Peyer's patch (tissue), 4 donors: ENCODE measurements around the gene BBS1.

ENCODE experiments used
- CTCF ChIP-seq, 6 experiments: fragments of 450-650 bp in 4 of 6; fragments of 200-600 bp in 2 of 6; sonication (generic) in 1 of 6; IDR thresholded peaks; one replicate each; pipeline ENCODE4 v1.5.1; 2017 to 2019; ENCODE audit warnings: antibody characterized with exemption in 6 of 6, mild to moderate bottlenecking in 3 of 6, moderate library complexity in 1 of 6
- POLR2A ChIP-seq, 2 donors: fragments of 450-650 bp; IDR thresholded peaks; one replicate each; pipeline ENCODE4 v1.5.1; 2017; ENCODE audit warnings: antibody characterized with exemption in 2 of 2, mild to moderate bottlenecking in 2 of 2, moderate library complexity in 2 of 2

DNA sequence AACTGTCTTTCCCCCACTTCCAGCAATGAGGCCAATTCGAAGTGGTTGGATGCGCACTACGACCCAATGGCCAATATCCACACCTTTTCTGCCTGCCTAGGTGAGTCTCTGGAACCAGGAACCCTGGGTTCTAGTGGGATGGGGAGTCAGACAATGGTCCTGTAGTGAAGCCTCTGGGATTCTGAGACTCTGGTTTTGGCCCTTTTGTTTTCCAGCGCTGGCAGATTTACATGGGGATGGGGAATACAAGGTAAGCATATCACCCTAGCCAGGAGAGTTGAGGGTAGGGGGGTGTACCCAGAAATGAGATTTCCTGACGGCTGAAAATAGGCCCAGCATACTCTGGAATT, 530 bp downstream of the BBS1 start:
- TF ChIP-seq POLR2A (IDR thresholded peaks at IDR 0.05) (no peak), CTCF (IDR thresholded peaks at IDR 0.05) (no peak)
